Activated naive CD8-positive, alpha-beta T cell treated with anti-CD3 and anti-CD28 coated beads, Interleukin-2, amount 10 ng/mL, durations not matched to agents 7 days and 5 days (primary cell): Measurements from ENCODE around the gene FBLN1. TPM values are rescaled to one million over a fixed set of nuclear protein-coding genes. Genes with fewer than 3 reads are reported as not detected.

Experiments
- ATAC-seq: fragments of 150-1000 bp; cut with Tn5 transposase; one replicate; pipeline ENCODE4 v1.10.0; 2021; ENCODE audit warnings: low read depth, moderate library complexity
- POLR2A ChIA-PET: fragments of 350-600 bp; sonication (Branson Sonifier 250); formaldehyde crosslinking; loops from one replicate; lab custom pipeline; 2021; ENCODE audit warnings: antibody characterized with exemption; lab: Charles Lee
- DNase-seq: peaks from one replicate; pipeline ENCODE4 v3.0.0; 2021
- H3K27ac Mint-ChIP-seq: one replicate; pipeline ENCODE4 v1.8.0; 2022; ENCODE audit warnings: mild to moderate bottlenecking, mixed read lengths
- H3K27me3 Mint-ChIP-seq: one replicate; pipeline ENCODE4 v1.8.0; 2022; ENCODE audit warnings: mild to moderate bottlenecking, moderate library complexity, mixed read lengths
- H3K36me3 Mint-ChIP-seq: one replicate; pipeline ENCODE4 v1.8.0; 2021; ENCODE audit warnings: mild to moderate bottlenecking, mixed read lengths
- H3K4me1 Mint-ChIP-seq: one replicate; pipeline ENCODE4 v1.8.0; 2021; ENCODE audit warnings: mixed read lengths
- H3K4me3 Mint-ChIP-seq: one replicate; pipeline ENCODE4 v1.8.0; 2022; ENCODE audit warnings: mild to moderate bottlenecking, moderate library complexity, mixed read lengths
- H3K9me3 Mint-ChIP-seq: one replicate; pipeline ENCODE4 v1.8.0; 2021; ENCODE audit warnings: mixed read lengths
- total RNA-seq, 2 experiments: library from RNA; stranded (reverse); gene quantifications; one replicate each; pipeline ENCODE4 v1.2.3, GENCODE V29; 2021

The FBLN1 gene
- total RNA-seq, 2 experiments from 2014 or later, result not detected

GRCh38 chr22:45503816-45504372 lies 1.2 kb downstream of the FBLN1 start:
- Mint-ChIP-seq H3K27me3 (peaks cover 38% of the 10 kb centered on the region), H3K4me3 (no peak overlapping the region), H3K36me3 (no peaks in the 10 kb centered on the region), H3K4me1 (peaks cover 8% of the 10 kb centered on the region), H3K27ac (no peak overlapping the region), H3K9me3 (no peaks in the 10 kb centered on the region)
- ATAC-seq, result no peak
- DNase-seq, result no peak
- POLR2A ChIA-PET, result interaction anchor here (0.6 kb wide), 1 partner anchor 446 kb away, joined by 3 read pairs; no protein-coding TSS in a partner anchor

- Mint-ChIP-seq H3K27ac (no peak overlapping the region), H3K27me3 (peaks cover 37% of the 10 kb centered on the region), H3K36me3 (no peaks in the 10 kb centered on the region), H3K4me3 (no peak overlapping the region), H3K4me1 (peaks cover 8% of the 10 kb centered on the region), H3K9me3 (no peaks in the 10 kb centered on the region)
- DNase-seq (no peak), ATAC-seq (no peak)
- POLR2A ChIA-PET, result interaction anchor here (0.6 kb wide), 1 partner anchor 446 kb away, joined by 3 read pairs; no protein-coding TSS in a partner anchor
Measured at GRCh38 chr22:45504373-45505341, 2.0 kb downstream of the FBLN1 start.

- Mint-ChIP-seq H3K4me3 (no peak overlapping the region), H3K4me1 (peaks cover 8% of the 10 kb centered on the region), H3K36me3 (no peaks in the 10 kb centered on the region), H3K27me3 (peaks cover 30% of the 10 kb centered on the region), H3K27ac (no peak overlapping the region), H3K9me3 (no peaks in the 10 kb centered on the region)
- POLR2A ChIA-PET, result no interaction called here
- DNase-seq (no peak), ATAC-seq (no peak)
Measured at GRCh38 chr22:45505991-45506747, 3.5 kb downstream of the FBLN1 start.

GRCh38 chr22:45506816-45507360 lies 4.2 kb downstream of the FBLN1 start:
- DNase-seq, result no peak
- Mint-ChIP-seq H3K4me1 (peaks cover 8% of the 10 kb centered on the region), H3K27me3 (peaks cover 26% of the 10 kb centered on the region), H3K36me3 (no peaks in the 10 kb centered on the region), H3K4me3 (no peak overlapping the region), H3K9me3 (no peaks in the 10 kb centered on the region), H3K27ac (no peak overlapping the region)
- no peak for ATAC-seq
- POLR2A ChIA-PET, result no interaction called here

GRCh38 chr22:45507798-45508197 lies 5.1 kb downstream of the FBLN1 start:
- no peak for DNase-seq
- H3K4me3 Mint-ChIP-seq, result no peak overlapping the region
- peaks cover 8% of the 10 kb centered on the region for H3K4me1 Mint-ChIP-seq
- no peaks in the 10 kb centered on the region for H3K9me3 Mint-ChIP-seq
- H3K27ac Mint-ChIP-seq, result no peak overlapping the region
- no peak for ATAC-seq
- H3K36me3 Mint-ChIP-seq, result no peaks in the 10 kb centered on the region
- POLR2A ChIA-PET, result no interaction called here
- peaks cover 23% of the 10 kb centered on the region for H3K27me3 Mint-ChIP-seq

- H3K4me1 Mint-ChIP-seq, result peaks cover 8% of the 10 kb centered on the region
- ATAC-seq, result no peak
- H3K27ac Mint-ChIP-seq, result no peak overlapping the region
- H3K36me3 Mint-ChIP-seq, result no peaks in the 10 kb centered on the region
- DNase-seq, result no peak
- H3K4me3 Mint-ChIP-seq, result no peak overlapping the region
- POLR2A ChIA-PET, result no interaction called here
- H3K9me3 Mint-ChIP-seq, result no peaks in the 10 kb centered on the region
- H3K27me3 Mint-ChIP-seq, result peaks cover 20% of the 10 kb centered on the region
Measured at GRCh38 chr22:45508814-45509213, 6.1 kb downstream of the FBLN1 start.

GRCh38 chr22:45510376-45511232 lies 7.9 kb downstream of the FBLN1 start:
- Mint-ChIP-seq H3K27ac (no peak overlapping the region), H3K27me3 (peaks cover 8% of the 10 kb centered on the region), H3K4me1 (peaks cover 5% of the 10 kb centered on the region), H3K36me3 (no peaks in the 10 kb centered on the region), H3K4me3 (no peak overlapping the region), H3K9me3 (no peaks in the 10 kb centered on the region)
- ATAC-seq (no peak), DNase-seq (no peak)
- POLR2A ChIA-PET, result no interaction called here

GRCh38 chr22:45511847-45512261 lies 9.2 kb downstream of the FBLN1 start:
- Mint-ChIP-seq H3K4me1 (no peaks in the 10 kb centered on the region), H3K9me3 (no peaks in the 10 kb centered on the region), H3K36me3 (no peaks in the 10 kb centered on the region), H3K27ac (no peak overlapping the region), H3K4me3 (no peak overlapping the region), H3K27me3 (peaks cover 3% of the 10 kb centered on the region)
- POLR2A ChIA-PET, result no interaction called here
- ATAC-seq, result no peak
- DNase-seq, result no peak

- no peak overlapping the region for H3K4me3 Mint-ChIP-seq
- ATAC-seq, result no peak
- no peaks in the 10 kb centered on the region for H3K4me1 Mint-ChIP-seq
- H3K36me3 Mint-ChIP-seq, result no peaks in the 10 kb centered on the region
- no peaks in the 10 kb centered on the region for H3K9me3 Mint-ChIP-seq
- peaks cover 3% of the 10 kb centered on the region for H3K27me3 Mint-ChIP-seq
- H3K27ac Mint-ChIP-seq, result no peak overlapping the region
- no peak for DNase-seq
- POLR2A ChIA-PET, result no interaction called here
Measured at GRCh38 chr22:45512363-45512762, 9.7 kb downstream of the FBLN1 start.

- Mint-ChIP-seq H3K36me3 (no peaks in the 10 kb centered on the region), H3K4me3 (no peak overlapping the region), H3K27me3 (peaks cover 3% of the 10 kb centered on the region), H3K9me3 (no peaks in the 10 kb centered on the region), H3K4me1 (no peaks in the 10 kb centered on the region), H3K27ac (no peak overlapping the region)
- POLR2A ChIA-PET, result no interaction called here
- DNase-seq, result no peak
- ATAC-seq, result no peak
Measured at GRCh38 chr22:45515676-45516075, 13.0 kb downstream of the FBLN1 start.

- ATAC-seq, result no peak
- DNase-seq, result no peak
- POLR2A ChIA-PET, result no interaction called here
- H3K4me1 Mint-ChIP-seq, result no peaks in the 10 kb centered on the region
- no peak overlapping the region for H3K27ac Mint-ChIP-seq
- H3K9me3 Mint-ChIP-seq, result no peaks in the 10 kb centered on the region
- no peak overlapping the region for H3K4me3 Mint-ChIP-seq
- no peaks in the 10 kb centered on the region for H3K27me3 Mint-ChIP-seq
- H3K36me3 Mint-ChIP-seq, result no peaks in the 10 kb centered on the region
Measured at GRCh38 chr22:45516163-45516562, 13.5 kb downstream of the FBLN1 start.

GRCh38 chr22:45516923-45517675 lies 14.4 kb downstream of the FBLN1 start:
- H3K4me3 Mint-ChIP-seq, result no peak overlapping the region
- no peaks in the 10 kb centered on the region for H3K9me3 Mint-ChIP-seq
- ATAC-seq, result no peak
- H3K4me1 Mint-ChIP-seq, result no peaks in the 10 kb centered on the region
- POLR2A ChIA-PET, result no interaction called here
- no peak for DNase-seq
- H3K27ac Mint-ChIP-seq, result no peak overlapping the region
- no peaks in the 10 kb centered on the region for H3K27me3 Mint-ChIP-seq
- no peaks in the 10 kb centered on the region for H3K36me3 Mint-ChIP-seq
